Stomach (tissue), 9 donors: ENCODE measurements around the gene DNAH10. TPM values are rescaled to one million over a fixed set of nuclear protein-coding genes. Genes with fewer than 3 reads are reported as not detected.

Experiments used
- DNase-seq, 2 donors: peaks; one replicate each; pipeline versions ENCODE4 v3.0.0 to v3.0.0-alpha.2; 2013 to 2019
- H3K27ac ChIP-seq, 5 donors: fragments of 200-600 bp in 4 of 5; sonication (generic) in 4 of 5; one replicate each; pipeline ENCODE4 v1.5.1; 2013 to 2019; ENCODE audit warnings: mild to moderate bottlenecking in 1 of 5, moderate library complexity in 1 of 5
- H3K27me3 ChIP-seq, 3 donors: fragments of 200-600 bp; sonication (generic); one replicate each; pipeline ENCODE4 v1.5.1; 2017 to 2019; ENCODE audit warnings: mixed run types in 1 of 3
- H3K36me3 ChIP-seq, 4 donors: fragments of 200-600 bp; sonication (generic); 1 replicate in 3 of 4; 2 replicates in 1 of 4; pipeline ENCODE4 v1.5.1; 2016 to 2019
- H3K4me1 ChIP-seq, 4 donors: fragments of 200-600 bp; sonication (generic); one replicate each; pipeline ENCODE4 v1.5.1; 2016 to 2019
- H3K4me3 ChIP-seq, 4 donors: fragments of 200-600 bp; sonication (generic) in 3 of 4; one replicate each; pipeline ENCODE4 v1.5.1; 2016 to 2019; ENCODE audit warnings: mild to moderate bottlenecking in 1 of 4
- H3K9me3 ChIP-seq, 4 donors: fragments of 200-600 bp; sonication (generic); one replicate each; pipeline ENCODE4 v1.5.1; 2016 to 2019
- CTCF ChIP-seq, 7 experiments: fragments of 450-650 bp in 4 of 7; fragments of 200-600 bp in 3 of 7; sonication (generic) in 3 of 7; IDR thresholded peaks; one replicate each; pipeline ENCODE4 v1.5.1; 2016 to 2019; ENCODE audit warnings: antibody characterized with exemption in 7 of 7, control low read depth in 2 of 7, mild to moderate bottlenecking in 1 of 7
- EP300 ChIP-seq: sonication (generic); formaldehyde crosslinking; IDR thresholded peaks from one replicate; pipeline ENCODE4 v1.6.1; 2017; ENCODE audit warnings: antibody characterized with exemption
- POLR2A ChIP-seq, 4 donors: fragments of 450-650 bp; IDR thresholded peaks; one replicate each; pipeline ENCODE4 v1.6.1; 2016; ENCODE audit warnings: antibody characterized with exemption in 4 of 4, control low read depth in 2 of 4, mild to moderate bottlenecking in 1 of 4, moderate library complexity in 1 of 4
- POLR2AphosphoS5 ChIP-seq, 3 donors: sonication (generic); formaldehyde crosslinking; IDR thresholded peaks; one replicate each; pipeline ENCODE4 v1.6.1; 2016; ENCODE audit warnings: antibody characterized with exemption in 3 of 3
- WGBS, 5 donors: extraction: QIAGEN DNeasy Blood & Tissue Kit in 3 of 5; methylation state at CpG; one replicate each; pipeline versions ENCODE4 v1.1.5 to v1.1.7; 2013 to 2018; 5-methylcytosine and 5-hydroxymethylcytosine counted together
- intact Hi-C: fragments of 100-400 bp; cut with DNase I; formaldehyde crosslinking; loops from one replicate; pipeline ENCODE4 v1.15.1; 2023; ENCODE audit warnings: low total_unique reads
- polyA plus RNA-seq, 3 donors: library from polyadenylated mRNA; stranded (reverse); fragments of 200-250 nt; gene quantifications; one replicate each; pipeline ENCODE4 v1.2.3, GENCODE V29; 2013
- total RNA-seq, 5 donors: library from RNA; depleted of rRNA; stranded (reverse); fragments of >200 nt; gene quantifications; one replicate each; pipeline versions ENCODE4 v1.1.0 to v1.2.3, GENCODE V29; 2014 to 2016
- donor health status: healthy with polysubstance abuse.
- donor health status: Bipolar disorder and iron deficiency.
- donor health status: healthy.

DNAH10 gene
- total and polyA plus RNA-seq, 8 donors, result under 0.01 to 0.92 (median 0.15) TPM; not detected in 3

- WGBS, 5 donors, result 89 to 95% (median 93%) methylated on average over 10 of the region's 10 CpGs
- peaks cover 10 to 27% (median 20%) of the 10 kb centered on the region in 4 donors for H3K4me1 ChIP-seq
Measured at GRCh38 chr12:123954647-123955350, 192.7 kb downstream of the DNAH10 start.

GRCh38 chr12:123956249-123956648, 194.1 kb downstream of the DNAH10 start:
- no peak for DNase-seq
- Histone ChIP-seq H3K27me3 (no peaks in the 10 kb centered on the region), H3K27ac (no peak overlapping the region), H3K4me3 (no peak overlapping the region), H3K36me3 (no peaks in the 10 kb centered on the region), H3K9me3 (no peaks in the 10 kb centered on the region), H3K4me1 (peaks cover 10 to 17% (median 16%) of the 10 kb centered on the region in 4 donors)
- TF ChIP-seq CTCF (IDR thresholded peaks at IDR 0.05), result no peak
- TF ChIP-seq EP300, result no peak
- TF ChIP-seq POLR2AphosphoS5 (IDR thresholded peaks at IDR 0.05), result no peak
- TF ChIP-seq POLR2A (IDR thresholded peaks at IDR 0.05), result no peak
- WGBS, 5 donors, result 91 to 94% (median 93%) methylated on average over 9 of the region's 9 CpGs
- intact Hi-C loops, result no loop called here

More at GRCh38 chr12:123954647-123955350, 192.7 kb downstream of the DNAH10 start:
- TF ChIP-seq EP300, result no peak
- TF ChIP-seq POLR2AphosphoS5 (IDR thresholded peaks at IDR 0.05), result no peak
- no peak for TF ChIP-seq POLR2A (IDR thresholded peaks at IDR 0.05)
- TF ChIP-seq CTCF (IDR thresholded peaks at IDR 0.05), result no peak
- intact Hi-C loops, result no loop called here
- H3K9me3 ChIP-seq, result no peaks in the 10 kb centered on the region
- H3K27ac ChIP-seq, result no peak overlapping the region
- H3K4me3 ChIP-seq, result no peak overlapping the region
- DNase-seq, result no peak
- H3K27me3 ChIP-seq, result no peaks in the 10 kb centered on the region
- H3K36me3 ChIP-seq, result no peaks in the 10 kb centered on the region

DNA sequence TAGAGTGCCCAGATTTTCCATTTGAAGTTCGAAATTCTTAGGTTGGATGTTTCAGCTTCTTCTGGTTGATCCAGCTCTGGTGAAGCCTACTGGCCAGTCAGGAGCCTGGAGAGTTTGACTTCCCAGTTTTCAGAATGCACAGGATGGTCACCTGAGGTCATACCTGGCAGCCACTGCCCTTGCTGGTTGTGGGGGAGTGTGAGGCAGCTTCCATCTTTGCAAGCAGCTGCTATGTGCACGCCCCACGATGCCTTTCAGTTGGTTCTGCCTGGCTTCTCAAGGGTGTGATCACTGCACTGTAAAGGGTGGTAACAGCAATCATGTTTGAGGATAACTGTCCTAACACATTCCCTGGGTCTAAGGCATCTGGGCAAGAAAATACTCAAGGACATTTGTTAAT, 195.1 kb downstream of the DNAH10 start:
- Histone ChIP-seq H3K9me3 (no peaks in the 10 kb centered on the region), H3K36me3 (no peaks in the 10 kb centered on the region), H3K4me1 (peaks cover 2 to 17% (median 11%) of the 10 kb centered on the region in 4 donors), H3K27ac (no peak overlapping the region), H3K27me3 (no peaks in the 10 kb centered on the region), H3K4me3 (no peak overlapping the region)
- no peak for DNase-seq
- intact Hi-C loops, result no loop called here
- TF ChIP-seq EP300, result no peak
- no peak for TF ChIP-seq POLR2A (IDR thresholded peaks at IDR 0.05)
- no peak for TF ChIP-seq CTCF (IDR thresholded peaks at IDR 0.05)
- no peak for TF ChIP-seq POLR2AphosphoS5 (IDR thresholded peaks at IDR 0.05)
- 82 to 93% (median 89%) methylated on average over 3 of the region's 3 CpGs for WGBS, 5 donors

GRCh38 chr12:123958462-123958861, 196.4 kb downstream of the DNAH10 start:
- 88 to 94% (median 93%) methylated on average over 4 to 8 of the region's 8 CpGs for WGBS, 5 donors
- H3K9me3 ChIP-seq, result no peaks in the 10 kb centered on the region
- intact Hi-C loops, result no loop called here
- H3K36me3 ChIP-seq, result no peaks in the 10 kb centered on the region
- TF ChIP-seq POLR2AphosphoS5 (IDR thresholded peaks at IDR 0.05) (peak in 2 of 3 donors; percentile 8 to 45), CTCF (IDR thresholded peaks at IDR 0.05) (no peak)
- H3K4me1 ChIP-seq, result peaks cover 0 to 14% (median 5%) of the 10 kb centered on the region in 4 donors
- peak in 1 of 2 donors; percentile 39 for DNase-seq
- peak overlapping the region in 2 of 5 donors; percentile 45 to 77 for H3K27ac ChIP-seq
- H3K4me3 ChIP-seq, result no peak overlapping the region
- H3K27me3 ChIP-seq, result no peaks in the 10 kb centered on the region
